Smooth muscle cell (in vitro differentiated cells): ENCODE measurements around the gene INHBC. TPM values are rescaled to one million over a fixed set of nuclear protein-coding genes. Genes with fewer than 3 reads are reported as not detected.
A peak's percentile ranks its signal among the peaks of the same experiment; 100 is the strongest.
"Not testable (repeated sequence)": the region's sequence is repeated elsewhere in the genome, so short reads cannot be mapped to it uniquely, and the experiment has no call there.

Experiments used
- DNase-seq: peaks from one replicate; lab custom pipeline; 2025; ENCODE audit not compliant: unreplicated experiment; lab: John Stamatoyannopoulos, UW
- H2AFZ ChIP-seq: fragments of 200-600 bp; sonication (generic); 2 replicates; pipeline ENCODE4 v1.6.0; 2016; ENCODE audit warnings: antibody characterized with exemption, low read depth, mild to moderate bottlenecking
- H3F3A ChIP-seq: fragments of 200-600 bp; sonication (generic); 2 replicates; pipeline ENCODE4 v1.6.0; 2017; ENCODE audit warnings: antibody characterized with exemption, low read depth
- H3K27ac ChIP-seq: fragments of 200-600 bp; sonication (generic); 2 replicates; pipeline ENCODE4 v1.5.1; 2016; ENCODE audit warnings: low read depth, mild to moderate bottlenecking
- H3K27me3 ChIP-seq: fragments of 200-600 bp; sonication (generic); 2 replicates; pipeline ENCODE4 v1.6.1; 2016; ENCODE audit warnings: low read depth, mild to moderate bottlenecking
- H3K36me3 ChIP-seq: fragments of 200-600 bp; sonication (generic); 2 replicates; pipeline ENCODE4 v1.5.1; 2016; ENCODE audit warnings: low read depth
- H3K4me1 ChIP-seq: fragments of 200-600 bp; sonication (generic); 2 replicates; pipeline ENCODE4 v1.5.1; 2016; ENCODE audit warnings: low read depth
- H3K4me2 ChIP-seq: fragments of 200-600 bp; sonication (generic); 2 replicates; pipeline ENCODE4 v1.6.0; 2016; ENCODE audit warnings: mild to moderate bottlenecking
- H3K4me3 ChIP-seq: fragments of 200-600 bp; sonication (generic); 2 replicates; pipeline ENCODE4 v1.5.1; 2016; ENCODE audit warnings: mild to moderate bottlenecking
- H3K79me2 ChIP-seq: fragments of 200-600 bp; sonication (generic); 2 replicates; pipeline ENCODE4 v1.6.0; 2016; ENCODE audit warnings: low read depth, mild to moderate bottlenecking
- H3K9ac ChIP-seq: fragments of 200-600 bp; sonication (generic); 2 replicates; pipeline ENCODE4 v1.6.0; 2016; ENCODE audit warnings: low read depth
- H3K9me3 ChIP-seq: fragments of 200-600 bp; sonication (generic); replicated peaks from 2 replicates; pipeline ENCODE4 v1.5.1; 2016; ENCODE audit warnings: low read depth
- H4K20me1 ChIP-seq: fragments of 200-600 bp; sonication (generic); 2 replicates; pipeline ENCODE4 v1.6.0; 2016; ENCODE audit warnings: low read depth
- WGBS: methylation state at CpG from one replicate; pipeline ENCODE4 v1.1.7; 2016; ENCODE audit warnings: low lambda C conversion rate; 5-methylcytosine and 5-hydroxymethylcytosine counted together
- polyA plus RNA-seq: library from polyadenylated mRNA; unstranded; fragments of >200 nt; fragmentation: Nextera tagmentation; extraction: Ambion mirVana; gene quantifications from 2 replicates; pipeline ENCODE4 v1.2.1, GENCODE V29; 2016
- total RNA-seq: library from RNA; depleted of rRNA; stranded (reverse); fragments of >200 nt; gene quantifications from 2 replicates; pipeline ENCODE4 v1.2.3, GENCODE V29; 2014
- TF ChIP-seq, protein P1 (sequence below): fragments of 200-600 bp; sonication (generic); IDR thresholded peaks from 2 replicates; pipeline ENCODE4 v1.5.1; 2017; ENCODE audit warnings: borderline replicate concordance, mild to moderate bottlenecking, antibody characterized with exemption; ENCODE audit not compliant: insufficient read depth, poor library complexity, severe bottlenecking

The INHBC gene
- total and polyA plus RNA-seq, 2 experiments from 2014 or later = 0.42 TPM; not detected in 1

DNA sequence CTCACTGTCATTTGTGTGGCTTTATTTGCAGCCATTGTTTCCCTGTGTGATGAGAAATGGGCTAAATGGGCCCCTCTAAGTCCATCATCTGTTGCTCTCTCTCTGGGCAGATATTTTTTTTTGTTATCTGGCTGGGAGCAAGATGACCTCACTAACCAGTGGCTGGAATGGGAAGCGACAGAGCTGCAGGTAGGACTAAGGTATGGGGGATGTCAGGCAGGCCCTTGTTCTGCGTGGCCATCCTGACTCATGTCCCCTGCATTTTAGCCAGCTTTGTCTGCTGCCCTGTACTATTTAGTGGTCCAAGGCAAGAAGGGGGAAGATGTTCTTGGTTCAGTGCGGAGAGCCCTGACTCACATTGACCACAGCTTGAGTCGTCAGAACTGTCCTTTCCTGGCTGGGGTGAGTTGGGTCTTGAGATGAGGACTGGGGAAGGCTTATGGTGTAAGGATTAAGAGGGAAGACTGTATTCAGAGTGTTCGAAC lies 54.6 kb downstream of the INHBC start:
- Histone ChIP-seq H3F3A (no peaks in the 10 kb centered on the region), H4K20me1 (peaks cover 8% of the 10 kb centered on the region), H3K9ac (peak overlapping the region; percentile 90), H3K4me1 (peaks cover 11% of the 10 kb centered on the region), H3K36me3 (peaks cover 13% of the 10 kb centered on the region), H3K4me3 (peak overlapping the region; percentile 89), H3K9me3 (no peaks in the 10 kb centered on the region), H2AFZ (no peak overlapping the region), H3K4me2 (peak overlapping the region; percentile 96), H3K79me2 (peaks cover 27% of the 10 kb centered on the region), H3K27me3 (no peaks in the 10 kb centered on the region), H3K27ac (peak overlapping the region; percentile 61)
- WGBS = 74% methylated on average over 5 of the region's 5 CpGs
- TF ChIP-seq, protein P1, sequence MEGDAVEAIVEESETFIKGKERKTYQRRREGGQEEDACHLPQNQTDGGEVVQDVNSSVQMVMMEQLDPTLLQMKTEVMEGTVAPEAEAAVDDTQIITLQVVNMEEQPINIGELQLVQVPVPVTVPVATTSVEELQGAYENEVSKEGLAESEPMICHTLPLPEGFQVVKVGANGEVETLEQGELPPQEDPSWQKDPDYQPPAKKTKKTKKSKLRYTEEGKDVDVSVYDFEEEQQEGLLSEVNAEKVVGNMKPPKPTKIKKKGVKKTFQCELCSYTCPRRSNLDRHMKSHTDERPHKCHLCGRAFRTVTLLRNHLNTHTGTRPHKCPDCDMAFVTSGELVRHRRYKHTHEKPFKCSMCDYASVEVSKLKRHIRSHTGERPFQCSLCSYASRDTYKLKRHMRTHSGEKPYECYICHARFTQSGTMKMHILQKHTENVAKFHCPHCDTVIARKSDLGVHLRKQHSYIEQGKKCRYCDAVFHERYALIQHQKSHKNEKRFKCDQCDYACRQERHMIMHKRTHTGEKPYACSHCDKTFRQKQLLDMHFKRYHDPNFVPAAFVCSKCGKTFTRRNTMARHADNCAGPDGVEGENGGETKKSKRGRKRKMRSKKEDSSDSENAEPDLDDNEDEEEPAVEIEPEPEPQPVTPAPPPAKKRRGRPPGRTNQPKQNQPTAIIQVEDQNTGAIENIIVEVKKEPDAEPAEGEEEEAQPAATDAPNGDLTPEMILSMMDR = no peak
- DNase-seq = no peak

DNA sequence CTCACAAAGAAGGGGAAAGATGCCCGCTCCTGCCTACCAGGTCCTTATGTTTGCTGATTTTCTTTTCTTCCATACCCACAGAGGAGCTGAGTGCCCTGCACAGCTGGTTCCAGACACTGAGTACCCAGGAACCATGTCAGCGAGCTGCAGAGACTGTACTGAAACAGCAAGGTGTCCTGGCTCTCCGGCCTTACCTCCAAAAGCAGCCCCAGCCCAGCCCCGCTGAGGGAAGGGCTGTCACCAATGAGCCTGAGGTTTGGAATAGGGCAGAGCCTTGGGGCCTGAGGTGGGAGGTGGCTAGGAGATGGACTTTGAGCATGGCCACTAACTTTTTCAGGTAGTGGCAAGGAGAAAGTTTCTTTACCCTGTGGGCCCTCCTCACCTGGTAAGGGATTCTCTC lies 55.5 kb downstream of the INHBC start:
- Histone ChIP-seq H3K4me2 (no peak overlapping the region), H3K9me3 (no peaks in the 10 kb centered on the region), H3F3A (no peaks in the 10 kb centered on the region), H3K36me3 (peaks cover 13% of the 10 kb centered on the region), H3K9ac (no peak overlapping the region), H3K27ac (no peak overlapping the region), H3K4me1 (peaks cover 11% of the 10 kb centered on the region), H3K4me3 (no peak overlapping the region), H3K27me3 (no peaks in the 10 kb centered on the region), H2AFZ (no peak overlapping the region), H4K20me1 (peaks cover 8% of the 10 kb centered on the region), H3K79me2 (peaks cover 27% of the 10 kb centered on the region)
- WGBS = 96% methylated on average over 4 of the region's 4 CpGs
- no peak for DNase-seq
- TF ChIP-seq, protein P1 = no peak

DNA sequence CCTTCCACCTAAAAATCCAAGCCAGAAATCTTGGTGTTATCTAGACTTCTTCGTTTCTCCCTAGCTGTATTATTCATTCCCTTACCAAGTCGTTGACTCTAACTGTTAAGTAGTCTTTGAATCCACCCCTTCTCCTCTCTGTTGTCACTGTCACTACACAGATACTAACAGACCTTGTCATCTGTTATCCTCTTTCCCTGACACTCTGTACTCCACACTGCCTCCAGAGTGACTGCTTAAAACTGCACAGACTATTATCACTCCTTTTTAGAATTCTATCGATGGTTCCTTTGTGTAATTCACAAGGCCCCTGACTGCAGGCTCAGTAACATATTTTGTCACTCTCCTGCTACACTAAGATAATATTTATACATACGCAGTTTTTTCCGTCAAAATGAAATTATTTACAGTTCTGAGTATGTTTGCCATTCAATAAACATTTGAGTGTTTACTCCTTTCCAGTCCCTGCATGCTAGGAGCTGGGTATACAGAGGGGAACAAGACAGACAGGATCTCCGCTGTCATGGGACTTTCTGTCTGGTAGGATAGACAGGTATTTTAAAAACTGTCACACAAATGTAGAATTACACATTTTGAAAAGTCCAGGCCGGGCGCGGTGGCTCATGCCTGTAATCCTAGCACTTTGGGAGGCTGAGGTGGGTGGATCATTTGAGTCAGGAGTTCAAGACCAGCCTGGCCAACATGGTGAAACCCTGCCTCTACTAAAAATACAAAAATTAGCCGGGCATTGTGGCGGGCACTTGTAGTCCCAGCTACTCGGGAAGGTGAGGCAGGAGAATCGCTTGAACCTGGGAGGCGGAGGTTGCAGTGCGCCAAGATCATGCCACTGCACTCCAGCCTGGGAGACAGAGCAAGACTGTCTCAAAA lies 57.1 kb downstream of the INHBC start:
- H4K20me1 ChIP-seq = peaks cover 8% of the 10 kb centered on the region
- no peaks in the 10 kb centered on the region for H3K9me3 ChIP-seq

DNA sequence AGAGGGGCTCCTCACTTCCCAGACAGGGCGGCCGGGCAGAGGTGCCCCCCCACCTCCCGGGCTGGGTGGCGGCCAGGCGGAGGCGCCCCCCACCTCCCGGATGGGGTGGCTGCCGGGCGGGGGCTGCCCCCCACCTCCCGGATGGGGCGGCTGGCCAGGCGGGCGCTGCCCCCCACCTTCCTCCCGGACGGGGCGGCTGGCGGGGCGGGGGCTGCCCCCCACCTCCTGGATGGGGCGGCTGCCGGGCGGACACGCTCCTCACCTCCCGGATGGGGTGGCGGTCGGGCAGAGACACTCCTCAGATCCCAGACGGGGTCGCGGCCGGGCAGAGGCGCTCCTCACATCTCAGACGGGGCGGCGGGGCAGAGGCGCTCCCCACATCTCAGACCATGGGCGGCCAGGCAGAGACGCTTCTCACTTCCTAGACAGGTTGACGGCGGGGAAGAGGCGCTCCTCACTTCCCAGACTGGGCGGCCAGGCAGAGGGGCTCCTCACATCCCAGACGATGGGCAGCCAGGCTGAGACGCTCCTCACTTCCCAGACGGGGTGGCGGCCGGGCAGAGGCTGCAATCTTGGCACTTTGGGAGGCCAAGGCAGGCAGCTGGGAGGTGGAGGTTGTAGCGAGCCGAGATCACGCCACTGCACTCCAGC lies 60.6 kb downstream of the INHBC start:
- not testable (repeated sequence) for H3K79me2 ChIP-seq, H3K4me3 ChIP-seq, H3K9me3 ChIP-seq, H3F3A ChIP-seq, H4K20me1 ChIP-seq, H3K27me3 ChIP-seq, H3K4me2 ChIP-seq, DNase-seq, H2AFZ ChIP-seq, H3K27ac ChIP-seq, H3K4me1 ChIP-seq, H3K9ac ChIP-seq
- peaks cover 19% of the 10 kb centered on the region for H3K36me3 ChIP-seq
- over 99% methylated on average over 20 of the region's 48 CpGs for WGBS

More for the DNA sequence above, 57.1 kb downstream of the INHBC start:
- no peak overlapping the region for H3K27ac ChIP-seq
- WGBS = 95% methylated on average over 15 of the region's 15 CpGs
- TF ChIP-seq, protein P1 = peak; percentile 2
- peaks cover 27% of the 10 kb centered on the region for H3K79me2 ChIP-seq
- no peak overlapping the region for H3K9ac ChIP-seq
- no peaks in the 10 kb centered on the region for H3K27me3 ChIP-seq
- peaks cover 13% of the 10 kb centered on the region for H3K36me3 ChIP-seq
- no peaks in the 10 kb centered on the region for H3F3A ChIP-seq
- peaks cover 11% of the 10 kb centered on the region for H3K4me1 ChIP-seq
- H3K4me3 ChIP-seq = no peak overlapping the region
- H3K4me2 ChIP-seq = no peak overlapping the region
- no peak overlapping the region for H2AFZ ChIP-seq
- DNase-seq = no peak
